Measurements from ENCODE around the gene NOPCHAP1. TPM values are rescaled to one million over a fixed set of nuclear protein-coding genes. Genes with fewer than 3 reads are reported as not detected.
"Not testable (repeated sequence)": the region's sequence is repeated elsewhere in the genome, so short reads cannot be mapped to it uniquely, and the experiment has no call there.

The NOPCHAP1 gene
- total RNA-seq, 1 donor from 2014 or later = 13.3 TPM

GRCh38 chr12:104974626-104975290 is 11.4 kb upstream of the NOPCHAP1 start:
- Histone ChIP-seq H3K4me3 (no peak overlapping the region), H3K36me3 (no peaks in the 10 kb centered on the region), H3K9me3 (no peaks in the 10 kb centered on the region), H3K27me3 (no peaks in the 10 kb centered on the region), H3K4me1 (no peaks in the 10 kb centered on the region), H3K27ac (no peak overlapping the region)
- TF ChIP-seq CTCF (IDR thresholded peaks at IDR 0.05) (no peak), POLR2AphosphoS5 (IDR thresholded peaks at IDR 0.05; ENCODE audit: insufficient read depth in 1 of 2, low read depth in 1 of 2) (no peak), POLR2A (IDR thresholded peaks at IDR 0.05) (no peak)
- intact Hi-C loops (cut with DNase I) = no loop called here
- DNase-seq (ENCODE audit: extremely low spot score in 2 of 2) = no peak

- no peaks in the 10 kb centered on the region for H3K9me3 ChIP-seq
- intact Hi-C loops (cut with DNase I) = no loop called here
- H3K4me1 ChIP-seq = no peaks in the 10 kb centered on the region
- DNase-seq (ENCODE audit: extremely low spot score in 2 of 2) = no peak
- H3K27ac ChIP-seq = no peak overlapping the region
- no peak overlapping the region for H3K4me3 ChIP-seq
- H3K27me3 ChIP-seq = no peaks in the 10 kb centered on the region
- no peaks in the 10 kb centered on the region for H3K36me3 ChIP-seq
- TF ChIP-seq CTCF (IDR thresholded peaks at IDR 0.05) (no peak), POLR2AphosphoS5 (IDR thresholded peaks at IDR 0.05; ENCODE audit: insufficient read depth in 1 of 2, low read depth in 1 of 2) (no peak), POLR2A (IDR thresholded peaks at IDR 0.05) (no peak)
Measured at GRCh38 chr12:104975587-104976343, 10.4 kb upstream of the NOPCHAP1 start.

- Histone ChIP-seq H3K9me3 (no peaks in the 10 kb centered on the region), H3K4me3 (no peak overlapping the region), H3K4me1 (no peaks in the 10 kb centered on the region), H3K36me3 (no peaks in the 10 kb centered on the region), H3K27ac (no peak overlapping the region), H3K27me3 (no peaks in the 10 kb centered on the region)
- intact Hi-C loops (cut with DNase I) = no loop called here
- TF ChIP-seq POLR2A (IDR thresholded peaks at IDR 0.05) (no peak), POLR2AphosphoS5 (IDR thresholded peaks at IDR 0.05; ENCODE audit: insufficient read depth in 1 of 2, low read depth in 1 of 2) (no peak), CTCF (IDR thresholded peaks at IDR 0.05) (no peak)
- no peak for DNase-seq (ENCODE audit: extremely low spot score in 2 of 2)
Measured at GRCh38 chr12:104976703-104977102, 9.4 kb upstream of the NOPCHAP1 start.

- H3K27me3 ChIP-seq; H3K4me1 ChIP-seq; intact Hi-C loops (cut with DNase I); DNase-seq (ENCODE audit: extremely low spot score in 2 of 2); H3K36me3 ChIP-seq; H3K9me3 ChIP-seq; H3K4me3 ChIP-seq; H3K27ac ChIP-seq: not testable (repeated sequence)
Measured at GRCh38 chr12:104977688-104978087, 8.4 kb upstream of the NOPCHAP1 start.

GRCh38 chr12:104985206-104985605 is 910 bp upstream of the NOPCHAP1 start:
- Histone ChIP-seq H3K27ac (no peak overlapping the region), H3K36me3 (peaks cover 0 to 8% of the 10 kb centered on the region in 2 donors), H3K9me3 (no peaks in the 10 kb centered on the region), H3K27me3 (no peaks in the 10 kb centered on the region), H3K4me3 (peak overlapping the region; percentile 64 to 88), H3K4me1 (peaks cover 22% of the 10 kb centered on the region)
- no peak for TF ChIP-seq POLR2AphosphoS5 (IDR thresholded peaks at IDR 0.05; ENCODE audit: insufficient read depth in 1 of 2, low read depth in 1 of 2)
- no peak for TF ChIP-seq POLR2A (IDR thresholded peaks at IDR 0.05)
- no peak for TF ChIP-seq CTCF (IDR thresholded peaks at IDR 0.05)
- DNase-seq (ENCODE audit: extremely low spot score in 2 of 2) = no peak
- intact Hi-C loops (cut with DNase I) = loop anchor here (5.0 kb wide), 1 partner anchor 1217 kb away; no protein-coding TSS in a partner anchor
